WTC11 (cell line): ENCODE results near the gene LDLRAD3. TPM values are rescaled to one million over a fixed set of nuclear protein-coding genes. Genes with fewer than 3 reads are reported as not detected.

Source experiments
- ATAC-seq: fragments of 200-7000 bp; cut with Tn5 transposase; 2 replicates; pipeline ENCODE4 v1.10.0; 2021; ENCODE audit warnings: mild to moderate bottlenecking, moderate library complexity
- CTCF ChIA-PET: fragments of 300-600 bp; sonication (Branson Sonifier 250); formaldehyde crosslinking; loops from one replicate; lab custom pipeline; 2021; ENCODE audit warnings: antibody characterized with exemption; lab: Charles Lee
- POLR2A ChIA-PET: fragments of 350-600 bp; sonication (Branson Sonifier 250); formaldehyde crosslinking; loops from one replicate; lab custom pipeline; 2021; ENCODE audit warnings: antibody characterized with exemption; lab: Charles Lee
- DNase-seq: peaks from one replicate; pipeline ENCODE4 v3.0.0; 2021; ENCODE audit warnings: low spot score
- H3K27ac Mint-ChIP-seq: 2 replicates; pipeline ENCODE4 v1.8.0; 2021; ENCODE audit warnings: mixed read lengths
- H3K27me3 Mint-ChIP-seq: 2 replicates; pipeline ENCODE4 v1.8.0; 2021; ENCODE audit warnings: low read depth, mild to moderate bottlenecking, moderate library complexity, mixed read lengths
- H3K36me3 Mint-ChIP-seq: 2 replicates; pipeline ENCODE4 v1.8.0; 2021; ENCODE audit warnings: mixed read lengths
- H3K4me1 Mint-ChIP-seq: 2 replicates; pipeline ENCODE4 v1.8.0; 2022; ENCODE audit warnings: mixed read lengths
- H3K4me3 Mint-ChIP-seq: 2 replicates; pipeline ENCODE4 v1.8.0; 2021; ENCODE audit warnings: mild to moderate bottlenecking, moderate library complexity, mixed read lengths
- H3K9me3 Mint-ChIP-seq: 2 replicates; pipeline ENCODE4 v1.8.0; 2021; ENCODE audit warnings: mixed read lengths
- ATF2 ChIP-seq: sonication (generic); formaldehyde crosslinking; IDR thresholded peaks from 2 replicates; pipeline ENCODE4 v1.8.1; 2022; ENCODE audit warnings: low read depth, missing genetic modification reagents, borderline replicate concordance
- ATF6 ChIP-seq: sonication (generic); formaldehyde crosslinking; IDR thresholded peaks from 2 replicates; pipeline ENCODE4 v1.8.1; 2023; ENCODE audit warnings: mild to moderate bottlenecking, missing genetic modification reagents
- CDX4 ChIP-seq: fragments of 250-450 bp; sonication (Bioruptor Pico); IDR thresholded peaks from 2 replicates; pipeline ENCODE4 v1.9.0; 2021; ENCODE audit warnings: moderate library complexity, mild to moderate bottlenecking, inconsistent platforms, borderline replicate concordance
- CREB1 ChIP-seq: sonication (generic); formaldehyde crosslinking; IDR thresholded peaks from 2 replicates; pipeline ENCODE4 v1.8.0; 2023; ENCODE audit warnings: mild to moderate bottlenecking, missing genetic modification reagents
- CTCF ChIP-seq: fragments of 200-600 bp; IDR thresholded peaks from 2 replicates; pipeline ENCODE4 v1.8.0; 2022; ENCODE audit warnings: antibody characterized with exemption
- ELF4 ChIP-seq: sonication (generic); formaldehyde crosslinking; IDR thresholded peaks from 2 replicates; pipeline ENCODE4 v1.8.1; 2022; ENCODE audit warnings: low read depth, mild to moderate bottlenecking, moderate library complexity, missing genetic modification reagents
- ERG ChIP-seq: fragments of 250-450 bp; sonication (Bioruptor Pico); IDR thresholded peaks from 2 replicates; pipeline ENCODE4 v1.8.0; 2021; ENCODE audit warnings: mild to moderate bottlenecking
- FOXP1 ChIP-seq: sonication (generic); formaldehyde crosslinking; IDR thresholded peaks from 2 replicates; pipeline ENCODE4 v1.8.0; 2022; ENCODE audit warnings: missing genetic modification reagents, mild to moderate bottlenecking, moderate library complexity, borderline replicate concordance
- GRHL2 ChIP-seq: fragments of 250-450 bp; sonication (Bioruptor Pico); IDR thresholded peaks from 2 replicates; pipeline ENCODE4 v1.8.0; 2022; ENCODE audit warnings: mild to moderate bottlenecking, moderate library complexity; ENCODE audit not compliant: insufficient replicate concordance, severe bottlenecking
- MAX ChIP-seq: sonication (generic); formaldehyde crosslinking; IDR thresholded peaks from 2 replicates; pipeline ENCODE4 v1.8.0; 2022; ENCODE audit warnings: mild to moderate bottlenecking, missing genetic modification reagents
- NFYB ChIP-seq: sonication (generic); formaldehyde crosslinking; conservative IDR thresholded peaks from 2 replicates; pipeline ENCODE4 v1.8.0; 2022; ENCODE audit warnings: low read depth, missing genetic modification reagents
- NR2C2 ChIP-seq: sonication (generic); formaldehyde crosslinking; IDR thresholded peaks from 2 replicates; pipeline ENCODE4 v1.8.0; 2022; ENCODE audit warnings: mild to moderate bottlenecking, missing genetic modification reagents
- NR3C1 ChIP-seq: sonication (generic); formaldehyde crosslinking; conservative IDR thresholded peaks from 2 replicates; pipeline ENCODE4 v1.8.1; 2023; ENCODE audit warnings: low read depth, mild to moderate bottlenecking, missing genetic modification reagents
- PREB ChIP-seq: sonication (generic); formaldehyde crosslinking; IDR thresholded peaks from 2 replicates; pipeline ENCODE4 v1.8.1; 2022; ENCODE audit warnings: mild to moderate bottlenecking, missing genetic modification reagents, moderate library complexity, borderline replicate concordance
- RORB ChIP-seq: fragments of 250-450 bp; sonication (Bioruptor Pico); IDR thresholded peaks from 2 replicates; pipeline ENCODE4 v1.9.0; 2021; ENCODE audit warnings: mild to moderate bottlenecking
- SMAD3 ChIP-seq: sonication (generic); formaldehyde crosslinking; IDR thresholded peaks from 2 replicates; pipeline ENCODE4 v1.8.0; 2022; ENCODE audit warnings: missing genetic modification reagents, mild to moderate bottlenecking, borderline replicate concordance
- SMAD4 ChIP-seq: sonication (generic); formaldehyde crosslinking; IDR thresholded peaks from 2 replicates; pipeline ENCODE4 v1.8.0; 2022; ENCODE audit warnings: mild to moderate bottlenecking, missing genetic modification reagents
- SP1 ChIP-seq: sonication (generic); formaldehyde crosslinking; conservative IDR thresholded peaks from 2 replicates; pipeline ENCODE4 v1.8.1; 2022; ENCODE audit warnings: missing genetic modification reagents
- TEAD4 ChIP-seq: sonication (generic); formaldehyde crosslinking; IDR thresholded peaks from 2 replicates; pipeline ENCODE4 v1.8.0; 2022; ENCODE audit warnings: mild to moderate bottlenecking, missing genetic modification reagents
- ZBTB43 ChIP-seq: sonication (generic); formaldehyde crosslinking; IDR thresholded peaks from 2 replicates; pipeline ENCODE4 v1.8.1; 2023; ENCODE audit warnings: mild to moderate bottlenecking, missing genetic modification reagents
- ZNF263 ChIP-seq: sonication (generic); formaldehyde crosslinking; IDR thresholded peaks from 2 replicates; pipeline ENCODE4 v1.8.1; 2022; ENCODE audit warnings: low read depth, mild to moderate bottlenecking, moderate library complexity, missing genetic modification reagents
- ZNF317 ChIP-seq: sonication (generic); formaldehyde crosslinking; IDR thresholded peaks from 2 replicates; pipeline ENCODE4 v1.8.1; 2023; ENCODE audit warnings: low read depth, mild to moderate bottlenecking, moderate library complexity, missing genetic modification reagents, borderline replicate concordance
- ZNF512 ChIP-seq: sonication (generic); formaldehyde crosslinking; IDR thresholded peaks from 2 replicates; pipeline ENCODE4 v1.8.1; 2022; ENCODE audit warnings: missing genetic modification reagents, borderline replicate concordance
- total RNA-seq: library from RNA; stranded (reverse); gene quantifications from 3 replicates; pipeline ENCODE4 v1.2.3, GENCODE V29; 2021

Gene LDLRAD3
- total RNA-seq, 1 experiment from 2014 or later = 14.5 TPM

- no peak for TF ChIP-seq NR2C2 (CRISPR knock-in tag)
- TF ChIP-seq ZNF317 (CRISPR knock-in tag) = no peak
- no peak for TF ChIP-seq FOXP1 (CRISPR knock-in tag)
- no peak for TF ChIP-seq ATF2 (CRISPR knock-in tag)
Measured at GRCh38 chr11:36053862-36054261, 110.0 kb downstream of the LDLRAD3 start (continued).

GRCh38 chr11:36054628-36055027 lies 110.8 kb downstream of the LDLRAD3 start:
- CTCF ChIA-PET = interaction anchor here (5.0 to 6.0 kb wide), 2 partner anchors 14 to 233 kb away, joined by 66 to 78 read pairs; no protein-coding TSS in a partner anchor

More at GRCh38 chr11:36054628-36055027, 110.8 kb downstream of the LDLRAD3 start:
- POLR2A ChIA-PET = no interaction called here
- peaks cover 15% of the 10 kb centered on the region for H3K9me3 Mint-ChIP-seq
- H3K27ac Mint-ChIP-seq = no peak overlapping the region
- ATAC-seq = no peak
- no peak overlapping the region for H3K4me3 Mint-ChIP-seq
- TF ChIP-seq ZBTB43 (CRISPR knock-in tag) (no peak), ZNF512 (CRISPR knock-in tag) (no peak), ELF4 (CRISPR knock-in tag) (no peak), RORB (no peak), PREB (CRISPR knock-in tag) (no peak), SP1 (no peak), ERG (CRISPR knock-in tag) (no peak), CDX4 (no peak), ATF6 (CRISPR knock-in tag) (no peak), ZNF263 (CRISPR knock-in tag) (no peak), SMAD4 (CRISPR knock-in tag) (no peak), GRHL2 (CRISPR knock-in tag) (no peak), CREB1 (no peak), NR3C1 (CRISPR knock-in tag) (no peak), NFYB (no peak), CTCF (no peak), SMAD3 (no peak), TEAD4 (no peak), MAX (CRISPR knock-in tag) (no peak)
- H3K4me1 Mint-ChIP-seq = peaks cover 40% of the 10 kb centered on the region
- DNase-seq = no peak
- H3K36me3 Mint-ChIP-seq = peaks cover 11% of the 10 kb centered on the region
- no peaks in the 10 kb centered on the region for H3K27me3 Mint-ChIP-seq
